ENCODE data around the gene DHRS3.
"Not testable (repeated sequence)": the region's sequence is repeated elsewhere in the genome, so short reads cannot be mapped to it uniquely, and the experiment has no call there.

DHRS3 gene

DNA sequence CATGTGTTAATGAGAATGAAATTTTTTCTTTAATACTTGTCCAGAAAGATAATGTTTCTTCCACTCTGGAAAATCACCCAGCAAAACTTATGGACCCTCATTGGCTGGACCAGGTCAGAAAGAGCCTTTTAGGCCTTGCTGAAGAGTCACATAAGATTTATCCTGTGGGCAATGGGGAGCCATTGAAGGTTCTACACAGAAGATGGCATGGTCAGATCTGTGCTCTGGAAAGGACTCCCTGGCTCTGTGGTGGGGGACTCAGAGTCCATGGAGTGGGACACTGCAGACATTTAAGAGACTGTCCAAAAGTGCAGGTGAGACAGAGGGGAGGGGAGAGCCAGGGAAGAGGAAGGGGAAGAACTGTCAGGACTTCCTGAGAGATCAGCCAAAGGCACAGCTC, 66.4 kb downstream of the DHRS3 start:
- DNase-seq: no peak

DNA sequence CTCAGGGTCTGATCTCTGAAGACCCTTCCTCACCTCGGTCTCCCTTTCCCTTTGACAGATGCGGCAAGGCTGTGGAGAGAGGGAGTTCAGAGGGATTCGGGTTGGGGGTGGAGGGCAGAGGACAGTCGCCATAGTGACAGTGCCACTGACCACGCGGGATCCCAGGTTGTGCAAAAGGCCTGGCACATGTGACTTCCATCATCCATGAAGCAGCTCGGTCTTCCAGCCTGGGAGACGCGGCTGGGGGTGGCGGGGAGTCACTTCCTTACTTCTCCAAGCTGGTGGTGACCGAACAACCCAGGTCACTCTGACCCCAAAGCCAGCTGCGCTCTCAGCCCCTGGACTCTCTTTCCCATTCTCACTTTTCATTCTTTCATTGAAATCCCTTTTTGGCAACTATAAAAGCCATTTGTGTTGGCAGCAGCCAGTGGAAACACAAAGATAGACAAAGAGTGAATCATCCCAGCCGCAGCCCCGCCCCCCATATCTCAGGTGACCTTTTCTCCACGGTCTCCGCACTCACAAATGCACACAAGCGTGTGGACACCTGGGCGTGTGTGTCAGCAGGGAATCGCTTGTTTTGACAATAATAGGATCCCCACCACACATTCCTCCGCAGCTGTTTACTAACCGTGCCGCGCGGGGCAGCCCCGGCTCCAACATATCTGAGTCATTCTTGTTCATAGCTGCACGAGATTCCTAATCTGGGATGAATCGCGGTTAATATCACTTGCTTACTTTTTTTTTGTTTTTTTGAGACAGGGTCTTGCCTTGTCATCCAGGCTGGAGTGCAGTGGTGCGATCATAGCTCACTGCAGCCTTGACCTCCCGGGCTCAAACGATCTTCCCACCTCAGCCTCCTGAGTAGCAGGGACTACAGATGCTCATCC, 68.3 kb downstream of the DHRS3 start:
- DNase-seq: peak; percentile 71

- no peak for DNase-seq
Measured at GRCh38 chr1:12548973-12549459, 69.0 kb downstream of the DHRS3 start.

DNA sequence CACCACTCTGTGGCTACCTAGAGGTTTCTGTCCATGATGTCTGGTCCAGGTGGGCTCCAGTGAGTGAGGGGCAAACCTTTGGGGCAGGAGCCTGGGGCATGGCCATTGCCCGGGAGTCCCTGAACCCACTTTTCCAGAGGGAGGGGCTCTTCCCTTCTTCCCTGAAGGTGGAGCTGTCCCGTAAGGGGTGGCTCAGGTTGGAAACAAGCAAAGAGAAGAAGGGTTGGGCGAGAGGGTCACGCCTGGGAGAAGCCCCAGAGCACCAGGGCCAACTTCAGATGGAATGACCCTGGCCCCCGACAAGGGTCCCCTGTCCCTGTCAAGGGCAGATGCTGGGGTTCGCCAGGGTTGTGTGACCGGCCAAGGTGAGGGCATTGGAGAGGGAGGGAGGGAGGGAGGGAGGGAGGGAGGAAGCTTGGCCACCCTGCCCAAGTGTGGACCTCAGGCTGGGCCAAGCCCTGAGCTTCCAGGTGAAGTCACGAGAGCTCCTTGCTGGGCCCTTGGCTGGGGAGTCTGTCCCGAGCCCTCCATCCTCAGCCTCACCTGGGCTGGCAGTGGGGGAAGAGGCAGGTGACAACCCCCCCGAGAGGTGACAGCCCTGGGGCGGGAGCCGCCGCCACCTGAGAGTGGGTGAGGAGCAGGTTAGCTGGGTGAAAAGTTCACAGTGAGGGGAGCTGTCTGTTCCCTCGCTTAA, 69.6 kb downstream of the DHRS3 start:
- no peak for DNase-seq

- no peak for DNase-seq
Measured at GRCh38 chr1:12547586-12548225, 70.3 kb downstream of the DHRS3 start.

DNA sequence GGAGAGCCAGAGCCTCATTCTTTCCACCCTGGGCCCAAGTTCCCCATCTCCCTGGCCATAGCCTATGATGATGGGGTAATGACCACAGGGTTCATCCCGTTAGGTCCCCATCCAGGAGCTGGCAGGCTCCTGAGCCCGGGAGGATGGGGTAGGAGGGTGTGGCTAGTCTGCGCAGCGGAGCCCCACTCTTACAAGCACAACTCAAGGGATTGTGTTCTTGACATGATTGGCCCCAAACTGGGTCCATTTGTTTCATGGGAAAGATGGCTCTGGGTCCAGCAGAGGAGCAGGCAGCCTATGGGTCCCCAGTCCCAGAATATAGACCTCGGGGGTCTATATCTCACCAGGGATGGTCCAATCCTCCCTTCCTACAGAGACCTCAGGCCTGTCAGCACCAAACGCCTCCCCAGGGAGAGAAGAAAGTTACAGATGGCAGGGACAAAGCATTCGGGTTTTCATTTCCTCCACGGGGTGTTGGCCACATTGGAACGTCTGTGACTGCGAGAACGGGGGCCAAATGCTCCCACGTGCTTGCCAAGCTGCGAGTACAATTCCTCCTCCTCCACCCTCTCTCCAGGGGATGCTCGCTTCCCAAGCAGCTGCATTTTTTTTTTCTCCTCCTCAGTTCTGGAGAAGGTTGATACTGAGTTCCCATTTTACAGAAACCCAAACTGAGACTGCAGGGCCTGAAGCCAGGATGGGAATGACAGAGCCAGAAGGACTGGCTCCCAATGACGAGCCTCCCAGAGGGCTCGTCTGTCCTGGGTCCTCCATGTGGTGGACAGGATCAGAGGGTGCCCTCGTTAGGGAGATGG, 71.0 kb downstream of the DHRS3 start:
- DNase-seq: no peak

DNA sequence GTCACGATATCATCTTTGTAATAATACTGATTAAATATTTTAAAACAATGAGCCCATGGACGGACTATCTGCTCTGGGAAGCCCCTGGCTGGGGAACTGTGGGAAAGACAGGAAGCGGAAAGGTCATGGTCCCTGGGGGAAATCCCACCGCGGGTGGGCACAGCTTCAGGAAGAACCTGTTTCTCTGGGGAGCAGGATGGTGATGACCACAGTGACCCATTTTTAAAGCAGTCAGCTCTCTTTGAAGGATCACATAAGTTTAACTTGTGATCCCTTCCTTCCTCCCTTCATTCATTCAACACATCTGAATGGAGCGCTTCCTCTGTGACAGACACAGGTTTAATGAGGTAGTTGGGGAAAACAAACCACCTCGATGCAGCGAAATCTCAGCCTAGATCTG, 73.0 kb downstream of the DHRS3 start:
- DNase-seq: no peak

- DNase-seq: no peak
Measured at GRCh38 chr1:12544357-12544756, 73.7 kb downstream of the DHRS3 start.

DNA sequence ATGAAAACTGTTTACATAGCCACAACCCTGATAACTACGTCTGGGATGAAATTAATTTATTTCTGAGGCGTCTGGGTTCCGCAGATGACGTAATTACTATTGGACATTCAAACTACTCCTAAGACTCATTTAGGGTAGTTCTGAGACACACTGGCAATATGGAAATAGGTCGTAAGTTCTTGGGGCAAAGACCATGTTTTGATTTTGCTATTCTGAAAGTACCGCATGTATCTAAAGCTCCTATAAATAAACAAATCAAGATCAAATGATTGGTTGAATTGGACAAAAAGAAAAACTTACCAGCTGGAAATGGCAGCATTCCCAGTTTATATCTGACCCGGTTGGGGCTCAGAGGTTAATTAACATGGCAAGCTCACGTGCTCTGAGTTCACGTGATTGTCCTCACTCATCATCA, 74.3 kb downstream of the DHRS3 start:
- no peak for DNase-seq

GRCh38 chr1:12542616-12543592, 75.1 kb downstream of the DHRS3 start:
- DNase-seq: peak; percentile 75

DNA sequence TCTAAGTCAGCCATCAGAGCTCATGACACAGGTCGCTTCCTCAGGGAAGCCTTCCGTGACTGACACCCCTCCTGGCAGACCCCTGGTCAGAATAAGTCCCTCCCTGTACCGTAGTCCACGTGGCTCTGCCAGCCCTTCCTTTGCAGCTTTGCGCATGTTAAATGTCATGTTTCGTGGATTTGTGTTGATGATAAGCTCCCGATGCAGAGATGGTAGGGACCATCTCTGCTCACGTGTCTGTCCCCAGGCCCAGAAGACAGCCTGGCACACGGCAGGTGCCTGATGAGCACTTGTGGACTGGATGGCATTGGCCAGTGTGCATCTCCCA, 75.9 kb downstream of the DHRS3 start:
- DNase-seq: peak; percentile 50

DNA sequence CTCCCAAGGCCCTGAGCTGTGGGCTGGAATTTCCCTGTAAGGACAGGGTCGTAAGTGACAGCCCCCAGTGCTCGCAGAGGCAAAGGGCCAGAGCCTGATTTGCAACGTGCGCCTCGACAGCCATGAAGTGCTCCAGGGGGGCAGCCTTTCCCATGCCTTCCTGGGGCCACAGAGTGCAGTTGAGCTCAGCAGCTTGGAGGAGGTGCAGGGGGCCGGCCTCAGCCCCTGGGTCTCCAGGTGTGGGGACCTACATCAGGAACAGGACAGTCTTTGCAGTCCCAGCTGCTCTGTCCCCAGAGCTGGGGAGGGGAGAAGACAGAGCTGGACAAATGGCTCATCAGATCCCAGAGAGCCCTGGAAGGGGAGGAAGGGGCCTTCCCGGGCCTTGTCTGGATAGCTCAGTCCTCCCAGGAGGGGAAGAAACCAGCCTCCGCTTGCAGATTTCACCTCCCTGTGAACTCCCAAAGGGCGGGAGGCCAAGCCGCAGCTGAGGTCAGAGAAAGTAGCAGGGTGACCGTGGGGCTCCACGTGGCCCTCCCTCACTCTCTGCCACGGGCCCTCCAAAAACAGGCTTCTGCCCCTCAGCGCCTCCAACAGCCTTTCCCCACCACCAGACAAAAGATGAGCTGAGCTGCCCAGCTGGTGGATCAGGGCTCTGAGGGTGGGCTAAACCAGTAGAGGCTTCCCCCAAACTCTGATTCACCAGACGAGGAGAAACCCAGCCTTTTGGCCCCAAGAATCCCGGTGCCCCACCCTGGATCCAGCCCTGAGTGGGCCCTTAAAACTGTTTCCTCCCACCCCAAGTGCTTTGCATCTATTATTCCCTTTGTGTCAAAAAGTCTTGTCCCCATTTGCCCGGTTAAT, 76.5 kb downstream of the DHRS3 start:
- DNase-seq: peak; percentile 83

- DNase-seq: no peak
Measured at GRCh38 chr1:12540580-12541273, 77.3 kb downstream of the DHRS3 start.

DNA sequence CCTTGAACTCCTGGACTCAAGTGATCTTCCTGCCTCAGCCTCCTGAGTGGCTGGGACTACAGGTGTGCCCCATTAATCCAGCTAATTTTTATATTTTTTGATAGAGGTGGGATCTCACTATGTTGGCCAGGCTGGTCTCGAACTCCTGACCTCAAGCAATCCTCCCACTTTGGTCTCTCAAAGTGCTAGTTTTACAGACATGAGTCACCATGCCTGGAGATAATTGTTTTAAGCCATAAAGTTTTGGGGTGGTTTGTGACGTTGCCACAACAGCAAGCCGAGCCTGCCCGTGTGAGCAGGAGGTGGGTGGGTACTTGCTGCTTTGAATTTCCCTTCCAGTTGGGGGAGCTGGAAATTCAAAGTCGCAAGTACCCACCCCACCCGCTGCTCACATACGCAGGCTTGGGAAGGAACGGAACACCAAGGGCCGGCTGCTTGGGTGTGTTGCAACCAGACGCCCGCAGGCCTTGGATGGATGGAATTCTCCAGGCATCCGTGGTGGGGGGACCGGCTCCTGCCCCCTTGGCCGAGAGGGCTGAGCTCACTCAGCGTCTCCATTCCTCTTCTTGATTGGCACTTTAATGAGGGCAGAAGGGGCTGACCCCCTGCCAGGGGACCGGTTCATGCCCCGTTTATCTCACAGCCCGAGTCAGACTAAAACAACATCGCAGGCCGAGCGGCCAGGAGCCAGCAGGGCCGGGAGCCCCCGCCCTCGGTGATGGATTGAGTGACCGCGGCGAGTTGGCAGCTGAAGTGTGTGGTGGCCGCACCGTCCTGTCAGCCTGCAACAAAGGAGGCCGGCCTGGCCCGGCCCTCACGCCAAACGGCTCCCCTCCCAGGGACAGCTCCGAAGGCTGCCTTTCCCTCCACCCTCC, 78.1 kb downstream of the DHRS3 start:
- peak; percentile 92 for DNase-seq

- no peak for DNase-seq
Measured at GRCh38 chr1:12539320-12539704, 78.7 kb downstream of the DHRS3 start.

DNA sequence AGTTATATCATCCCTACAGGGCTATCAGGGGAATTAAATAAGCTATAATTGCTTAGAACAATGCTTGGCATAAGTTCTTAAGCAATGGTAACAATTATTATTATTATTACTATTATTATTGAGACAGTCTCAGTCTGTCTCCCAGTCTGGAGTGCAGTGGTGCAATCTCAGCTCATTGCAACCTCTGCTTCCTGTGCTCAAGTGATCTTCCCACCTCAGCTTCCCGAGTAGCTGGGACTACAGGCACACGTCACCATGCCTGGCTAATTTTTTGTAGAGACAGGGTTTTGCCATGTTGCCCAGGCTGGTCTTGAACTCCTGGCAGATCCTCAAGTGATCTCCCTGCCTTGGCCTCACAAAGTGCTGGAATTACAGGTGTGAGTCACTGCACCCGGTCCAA, 79.5 kb downstream of the DHRS3 start:
- DNase-seq: not testable (repeated sequence)

DNA sequence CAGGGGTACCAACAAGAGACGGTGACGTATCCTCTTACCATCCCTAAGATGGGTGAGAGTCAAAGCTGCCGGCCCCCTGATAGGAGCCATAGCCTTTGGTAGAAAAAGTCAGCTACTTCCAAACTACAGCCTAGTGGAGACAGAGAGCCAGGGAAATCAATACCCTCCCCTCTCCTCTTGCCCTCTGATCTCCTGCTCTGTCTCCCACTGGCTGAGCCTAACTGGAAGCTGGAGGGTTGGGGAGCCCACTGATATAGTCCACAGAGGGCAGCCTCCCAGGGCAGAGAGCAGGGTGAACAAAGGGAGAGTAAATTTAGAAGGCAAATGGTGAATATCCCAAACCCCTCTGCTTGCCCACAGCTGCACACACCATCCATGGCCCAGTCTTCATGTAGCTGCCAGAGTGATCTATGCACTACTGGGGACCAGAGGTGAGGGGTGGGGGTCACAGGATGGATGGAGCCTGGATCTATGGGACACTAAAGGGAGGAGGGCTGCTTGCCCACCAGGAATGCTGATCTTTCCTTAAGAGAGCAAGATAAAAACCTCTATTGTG, 80.0 kb downstream of the DHRS3 start:
- no peak for DNase-seq

DNA sequence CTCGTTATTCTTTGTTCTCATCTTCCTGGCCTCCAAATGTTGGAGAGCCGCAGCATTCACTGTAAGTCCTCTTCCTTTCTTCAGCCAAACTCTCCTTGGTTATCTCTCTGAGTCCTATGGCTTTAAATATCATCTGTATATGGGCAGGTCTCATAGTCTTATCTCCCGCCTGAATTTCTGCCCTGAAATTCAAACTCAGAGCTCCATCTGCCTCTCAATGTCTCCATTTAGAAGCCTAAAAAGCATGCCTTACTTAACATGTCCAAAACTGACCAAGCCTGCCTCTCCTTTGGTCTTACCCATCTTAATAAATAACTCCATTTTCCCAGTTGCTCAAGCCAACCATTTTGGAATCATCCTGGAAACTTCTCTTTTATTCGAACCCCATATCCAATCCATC, 80.7 kb downstream of the DHRS3 start:
- DNase-seq: no peak
